Retinal pigment epithelial cell (primary cell): Measurements from ENCODE around the gene FAM135A.
"Not testable (repeated sequence)": the region's sequence is repeated elsewhere in the genome, so short reads cannot be mapped to it uniquely, and the experiment has no call there.

Experiments
- DNase-seq: peaks from one replicate; pipeline ENCODE4 v3.0.0-alpha.2; 2010; ENCODE audit warnings: low read depth
- H3K4me3 ChIP-seq: 2 replicates; pipeline ENCODE4 v1.5.1; 2011; ENCODE audit warnings: mild to moderate bottlenecking, low read length, control low read depth, moderate library complexity
- TF ChIP-seq, protein P1 (sequence below): conservative IDR thresholded peaks from 2 replicates; pipeline ENCODE4 v1.5.1; 2011; ENCODE audit warnings: low read depth, low read length, control low read depth, inconsistent platforms

FAM135A gene

DNA sequence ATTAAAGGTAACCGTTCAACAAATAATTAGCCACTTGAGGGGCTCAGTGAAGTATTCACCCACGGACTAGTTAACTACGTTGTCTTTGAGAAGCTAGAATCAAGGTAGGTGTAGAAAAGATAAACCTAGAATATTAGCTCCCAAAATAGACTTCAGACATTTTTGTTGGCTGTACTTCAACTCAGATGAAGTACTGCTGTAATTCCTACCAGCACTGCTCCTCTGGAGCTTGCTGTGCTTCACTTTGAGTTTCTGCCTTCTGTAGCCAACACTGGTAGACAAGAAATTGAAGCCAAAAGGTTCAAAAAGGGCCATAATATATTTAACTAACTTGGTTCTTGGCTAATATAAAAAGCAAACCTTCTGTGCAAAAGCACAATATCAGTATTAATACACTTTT lies 134.6 kb downstream of the FAM135A start:
- H3K4me3 ChIP-seq, result no peak overlapping the region
- no peak for DNase-seq
- TF ChIP-seq, protein P1, sequence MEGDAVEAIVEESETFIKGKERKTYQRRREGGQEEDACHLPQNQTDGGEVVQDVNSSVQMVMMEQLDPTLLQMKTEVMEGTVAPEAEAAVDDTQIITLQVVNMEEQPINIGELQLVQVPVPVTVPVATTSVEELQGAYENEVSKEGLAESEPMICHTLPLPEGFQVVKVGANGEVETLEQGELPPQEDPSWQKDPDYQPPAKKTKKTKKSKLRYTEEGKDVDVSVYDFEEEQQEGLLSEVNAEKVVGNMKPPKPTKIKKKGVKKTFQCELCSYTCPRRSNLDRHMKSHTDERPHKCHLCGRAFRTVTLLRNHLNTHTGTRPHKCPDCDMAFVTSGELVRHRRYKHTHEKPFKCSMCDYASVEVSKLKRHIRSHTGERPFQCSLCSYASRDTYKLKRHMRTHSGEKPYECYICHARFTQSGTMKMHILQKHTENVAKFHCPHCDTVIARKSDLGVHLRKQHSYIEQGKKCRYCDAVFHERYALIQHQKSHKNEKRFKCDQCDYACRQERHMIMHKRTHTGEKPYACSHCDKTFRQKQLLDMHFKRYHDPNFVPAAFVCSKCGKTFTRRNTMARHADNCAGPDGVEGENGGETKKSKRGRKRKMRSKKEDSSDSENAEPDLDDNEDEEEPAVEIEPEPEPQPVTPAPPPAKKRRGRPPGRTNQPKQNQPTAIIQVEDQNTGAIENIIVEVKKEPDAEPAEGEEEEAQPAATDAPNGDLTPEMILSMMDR, result no peak

GRCh38 chr6:70549327-70549726 lies 136.0 kb downstream of the FAM135A start:
- DNase-seq, result no peak
- TF ChIP-seq, protein P1, result no peak
- no peak overlapping the region for H3K4me3 ChIP-seq

GRCh38 chr6:70551566-70551965 lies 138.3 kb downstream of the FAM135A start:
- DNase-seq, result no peak
- H3K4me3 ChIP-seq, result no peak overlapping the region
- TF ChIP-seq, protein P1, result no peak

GRCh38 chr6:70552286-70552940 lies 139.1 kb downstream of the FAM135A start:
- not testable (repeated sequence) for H3K4me3 ChIP-seq, DNase-seq

DNA sequence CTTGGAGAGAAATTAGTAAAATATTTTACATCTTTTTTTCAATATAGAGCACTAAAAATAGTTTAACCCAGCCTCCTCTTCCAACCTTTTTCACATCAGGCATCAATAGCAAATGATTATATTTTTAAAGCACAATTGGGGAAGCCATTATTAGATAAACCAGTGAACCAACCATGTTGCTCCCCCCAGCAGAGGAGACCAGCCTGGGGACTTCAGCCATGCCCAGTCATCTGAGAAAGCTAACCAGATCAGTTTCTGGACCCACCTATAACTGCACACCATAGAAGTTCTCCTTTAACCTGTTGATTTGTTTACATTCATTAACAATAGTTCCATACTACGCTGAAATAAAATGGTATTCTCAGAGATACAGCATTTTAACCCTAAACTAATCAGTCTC lies 139.7 kb downstream of the FAM135A start:
- no peak for DNase-seq
- TF ChIP-seq, protein P1, result no peak
- no peak overlapping the region for H3K4me3 ChIP-seq

- DNase-seq, result no peak
- TF ChIP-seq, protein P1, result no peak
- no peak overlapping the region for H3K4me3 ChIP-seq
These were observed 144.7 kb downstream of the FAM135A start for GRCh38 chr6:70557998-70558397.

DNA sequence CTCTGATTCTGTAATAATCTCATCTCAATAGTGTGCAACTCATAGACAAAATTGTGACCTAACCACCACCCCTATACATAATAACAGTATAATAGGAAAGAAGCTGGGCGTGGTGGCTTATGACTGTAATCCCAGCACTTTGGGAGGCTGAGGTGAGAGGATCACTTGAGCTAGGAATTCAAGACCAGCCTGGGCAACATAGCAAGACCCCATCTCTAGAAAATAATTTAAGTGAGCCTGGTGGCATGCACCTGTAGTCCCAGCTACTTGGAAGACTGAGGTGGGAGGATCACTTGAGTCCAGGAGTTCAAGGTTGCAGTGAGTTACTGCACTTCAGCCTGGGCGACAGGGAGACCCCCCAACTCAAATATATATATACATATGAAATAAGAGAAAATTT lies 149.1 kb downstream of the FAM135A start:
- H3K4me3 ChIP-seq, result not testable (repeated sequence)

GRCh38 chr6:70563530-70563929 lies 150.2 kb downstream of the FAM135A start:
- DNase-seq, result no peak
- no peak overlapping the region for H3K4me3 ChIP-seq
- TF ChIP-seq, protein P1, result no peak

More for the DNA sequence above, 149.1 kb downstream of the FAM135A start:
- DNase-seq, result not testable (repeated sequence)
